ENCODE measurements around the gene TCF19.

- no peak for TF ChIP-seq POLR2A (IDR thresholded peaks at IDR 0.05)
- no peak for TF ChIP-seq CTCF (IDR thresholded peaks at IDR 0.05)
Measured at GRCh38 chr6:31149827-31150447, 8.5 kb upstream of the TCF19 start.
